Prostate gland (tissue), 2 donors: ENCODE data around the gene SNX4.

Experiments used
- CTCF ChIP-seq, 4 experiments: fragments of 200-600 bp in 2 of 4; fragments of 450-650 bp in 2 of 4; sonication (generic) in 2 of 4; IDR thresholded peaks; 1 replicate in 3 of 4; 2 replicates in 1 of 4; pipeline ENCODE4 v1.5.1; 2016 to 2019; ENCODE audit warnings: antibody characterized with exemption in 4 of 4, mild to moderate bottlenecking in 2 of 4, moderate library complexity in 2 of 4
- POLR2A ChIP-seq: fragments of 450-650 bp; IDR thresholded peaks from one replicate; pipeline ENCODE4 v1.6.1; 2016; ENCODE audit warnings: antibody characterized with exemption, mild to moderate bottlenecking
- POLR2AphosphoS5 ChIP-seq: sonication (generic); formaldehyde crosslinking; IDR thresholded peaks from one replicate; pipeline ENCODE4 v1.6.1; 2017; ENCODE audit warnings: antibody characterized with exemption

- no peak for TF ChIP-seq POLR2A
- no peak for TF ChIP-seq CTCF (IDR thresholded peaks at IDR 0.05)
- TF ChIP-seq POLR2AphosphoS5 = no peak
Observed at GRCh38 chr3:125460233-125460632, 59.8 kb downstream of the SNX4 start.
